ENCODE data around the gene TUBA4B. TPM values are rescaled to one million over a fixed set of nuclear protein-coding genes. Genes with fewer than 3 reads are reported as not detected.

TUBA4B gene
- total RNA-seq, 1 donor from 2014 or later = not detected

GRCh38 chr2:219243291-219243761 is 9.7 kb upstream of the TUBA4B start:
- no peak overlapping the region for H3K27ac Mint-ChIP-seq (ENCODE audit: unreplicated experiment)
- H3K4me3 Mint-ChIP-seq (ENCODE audit: unreplicated experiment) = no peak overlapping the region
- no peak for DNase-seq (ENCODE audit: low spot score)
- H3K4me1 Mint-ChIP-seq (ENCODE audit: low read depth) = peaks cover 24% of the 10 kb centered on the region
- H3K9me3 Mint-ChIP-seq (ENCODE audit: low read depth) = no peaks in the 10 kb centered on the region
- no peaks in the 10 kb centered on the region for H3K36me3 Mint-ChIP-seq (ENCODE audit: low read depth)
- TF ChIP-seq CTCF (IDR thresholded peaks at IDR 0.05) = no peak
- H3K27me3 Mint-ChIP-seq (ENCODE audit: low read depth) = no peaks in the 10 kb centered on the region

GRCh38 chr2:219244789-219245147 is 8.3 kb upstream of the TUBA4B start:
- H3K9me3 Mint-ChIP-seq (ENCODE audit: low read depth) = no peaks in the 10 kb centered on the region
- H3K4me1 Mint-ChIP-seq (ENCODE audit: low read depth) = peaks cover 38% of the 10 kb centered on the region
- H3K27ac Mint-ChIP-seq (ENCODE audit: unreplicated experiment) = peak overlapping the region; percentile 95
- H3K4me3 Mint-ChIP-seq (ENCODE audit: unreplicated experiment) = peak overlapping the region; percentile 90
- H3K36me3 Mint-ChIP-seq (ENCODE audit: low read depth) = no peaks in the 10 kb centered on the region
- TF ChIP-seq CTCF (IDR thresholded peaks at IDR 0.05) = no peak
- DNase-seq (ENCODE audit: low spot score) = no peak
- no peaks in the 10 kb centered on the region for H3K27me3 Mint-ChIP-seq (ENCODE audit: low read depth)

GRCh38 chr2:219245148-219245898 is 7.7 kb upstream of the TUBA4B start, which contains the start of the genes GLB1L and STK16:
GLB1L (minus strand) TSS chr2:219245444; CDS start chr2:219243573, 1,871 bp downstream.
STK16 (plus strand) TSS chr2:219245479; CDS start chr2:219246000, 521 bp downstream.
- H3K4me3 Mint-ChIP-seq (ENCODE audit: unreplicated experiment) = peak within 1 kb of the TSS; percentile 90
- H3K9me3 Mint-ChIP-seq (ENCODE audit: low read depth) = no peaks in the 10 kb centered on the region
- H3K36me3 Mint-ChIP-seq (ENCODE audit: low read depth) = no peaks in the 10 kb centered on the region
- peaks cover 43% of the 10 kb centered on the region for H3K4me1 Mint-ChIP-seq (ENCODE audit: low read depth)
- no peaks in the 10 kb centered on the region for H3K27me3 Mint-ChIP-seq (ENCODE audit: low read depth)
- no peak for TF ChIP-seq CTCF (IDR thresholded peaks at IDR 0.05)
- peak within 1 kb of the TSS; percentile 95 for H3K27ac Mint-ChIP-seq (ENCODE audit: unreplicated experiment)
- DNase-seq (ENCODE audit: low spot score) = no peak

DNA sequence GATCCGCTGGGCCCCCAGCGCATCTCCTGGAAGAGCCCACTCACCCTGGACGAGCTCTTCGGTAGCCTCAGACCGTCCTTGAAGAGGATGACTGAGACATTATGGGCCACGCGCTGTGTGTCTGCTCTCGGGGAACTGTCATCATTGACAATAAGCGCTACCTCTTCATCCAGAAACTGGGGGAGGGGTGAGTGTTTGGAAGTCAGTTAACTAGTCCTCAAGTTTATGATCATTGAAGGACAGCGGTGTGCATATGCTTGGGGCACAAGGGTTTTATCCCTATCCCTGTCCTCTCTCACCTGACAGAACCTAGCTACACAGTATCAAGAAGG is 7.2 kb upstream of the TUBA4B start:
- TF ChIP-seq CTCF (IDR thresholded peaks at IDR 0.05) = no peak

DNA sequence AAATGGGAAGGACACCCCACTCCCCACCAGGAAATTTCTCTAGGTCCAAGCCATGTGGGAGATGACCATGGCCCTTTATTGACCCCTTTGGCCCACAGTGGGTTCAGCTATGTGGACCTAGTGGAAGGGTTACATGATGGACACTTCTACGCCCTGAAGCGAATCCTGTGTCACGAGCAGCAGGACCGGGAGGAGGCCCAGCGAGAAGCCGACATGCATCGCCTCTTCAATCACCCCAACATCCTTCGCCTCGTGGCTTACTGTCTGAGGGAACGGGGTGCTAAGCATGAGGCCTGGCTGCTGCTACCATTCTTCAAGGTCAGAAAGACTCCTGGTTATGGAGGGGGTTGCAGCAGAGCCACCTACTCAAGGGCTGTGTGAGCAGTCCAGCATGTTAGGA is 6.5 kb upstream of the TUBA4B start:
- Mint-ChIP-seq H3K27me3 (ENCODE audit: low read depth) (no peaks in the 10 kb centered on the region), H3K4me1 (ENCODE audit: low read depth) (peaks cover 56% of the 10 kb centered on the region), H3K36me3 (ENCODE audit: low read depth) (no peaks in the 10 kb centered on the region), H3K27ac (ENCODE audit: unreplicated experiment) (peak overlapping the region; percentile 38), H3K4me3 (ENCODE audit: unreplicated experiment) (no peak overlapping the region), H3K9me3 (ENCODE audit: low read depth) (no peaks in the 10 kb centered on the region)
- DNase-seq (ENCODE audit: low spot score) = no peak
- no peak for TF ChIP-seq CTCF (IDR thresholded peaks at IDR 0.05)

More for the DNA sequence above, 7.2 kb upstream of the TUBA4B start:
- Mint-ChIP-seq H3K36me3 (ENCODE audit: low read depth) (no peaks in the 10 kb centered on the region), H3K4me1 (ENCODE audit: low read depth) (peaks cover 49% of the 10 kb centered on the region), H3K27me3 (ENCODE audit: low read depth) (no peaks in the 10 kb centered on the region), H3K9me3 (ENCODE audit: low read depth) (no peaks in the 10 kb centered on the region), H3K27ac (ENCODE audit: unreplicated experiment) (peak overlapping the region; percentile 95), H3K4me3 (ENCODE audit: unreplicated experiment) (peak overlapping the region; percentile 90)
- DNase-seq (ENCODE audit: low spot score) = no peak

Measured in chondrocyte (in vitro differentiated cells).